Panc1 (cell line): ENCODE results near the gene PARS2. TPM values are rescaled to one million over a fixed set of nuclear protein-coding genes. Genes with fewer than 3 reads are reported as not detected.

Experiments used
- ATAC-seq: fragments of 200-7000 bp; cut with Tn5 transposase; 2 replicates; pipeline ENCODE4 v1.9.1; 2020; ENCODE audit warnings: mild to moderate bottlenecking, moderate library complexity
- BruUV-seq: library from RNA; stranded (reverse); fragments of 400-500 nt; replicated peaks from 2 replicates; lab custom pipeline; 2021; lab: Mats Ljungman, UMichigan
- CTCF ChIA-PET: fragments of 300-600 bp; sonication (Branson Sonifier 250); formaldehyde crosslinking; loops from one replicate; lab custom pipeline; 2022; ENCODE audit warnings: antibody characterized with exemption; lab: Charles Lee
- POLR2A ChIA-PET: fragments of 300-600 bp; sonication (Branson Sonifier 250); formaldehyde crosslinking; loops from one replicate; lab custom pipeline; 2022; ENCODE audit warnings: antibody characterized with exemption; lab: Charles Lee
- DNase-seq: peaks from one replicate; pipeline ENCODE4 v3.0.0-alpha.2; 2010; ENCODE audit warnings: low read depth, low spot score
- H3K27ac ChIP-seq: 2 replicates; pipeline ENCODE4 v1.5.1; 2011; ENCODE audit warnings: mild to moderate bottlenecking, low read length, inconsistent platforms
- H3K27me3 ChIP-seq: fragments of 200-500 bp; sonication (Bioruptor generic); 2 replicates; pipeline ENCODE4 v1.6.0; 2014; ENCODE audit warnings: low read length, inconsistent platforms; ENCODE audit not compliant: control insufficient read depth, insufficient read depth
- H3K36me3 ChIP-seq: fragments of 200-500 bp; sonication (Bioruptor generic); 2 replicates; pipeline ENCODE4 v1.5.1; 2014; ENCODE audit warnings: inconsistent platforms, mild to moderate bottlenecking, low read length, moderate library complexity; ENCODE audit not compliant: control insufficient read depth, insufficient read depth
- H3K4me1 ChIP-seq: 2 replicates; pipeline ENCODE4 v1.5.1; 2011; ENCODE audit warnings: inconsistent platforms, mild to moderate bottlenecking, low read length, moderate library complexity; ENCODE audit not compliant: control insufficient read depth, insufficient read depth
- H3K4me3 ChIP-seq, 2 experiments: 2 replicates each; pipeline ENCODE4 v1.5.1; 2011 to 2012; ENCODE audit warnings: low read depth in 2 of 2, low read length in 2 of 2, mild to moderate bottlenecking in 2 of 2, inconsistent platforms in 1 of 2, moderate library complexity in 1 of 2
- H3K9me3 ChIP-seq: fragments of 200-500 bp; sonication (Bioruptor generic); 2 replicates; pipeline ENCODE4 v1.5.1; 2014; ENCODE audit warnings: low read depth, mild to moderate bottlenecking, inconsistent platforms, low read length, moderate library complexity; ENCODE audit not compliant: control insufficient read depth, insufficient read depth
- POLR2AphosphoS5 ChIP-seq: IDR thresholded peaks from 2 replicates; pipeline ENCODE4 v1.6.1; 2012; ENCODE audit warnings: mild to moderate bottlenecking, low read depth, low read length, moderate library complexity
- SIN3A ChIP-seq: IDR thresholded peaks from 2 replicates; pipeline ENCODE4 v1.6.1; 2012; ENCODE audit warnings: low read depth, mild to moderate bottlenecking, low read length, moderate library complexity, borderline replicate concordance; ENCODE audit not compliant: insufficient read depth
- TCF7L2 ChIP-seq: IDR thresholded peaks from 2 replicates; pipeline ENCODE4 v1.6.1; 2011; ENCODE audit warnings: mild to moderate bottlenecking, low read depth, low read length, inconsistent platforms
- in situ Hi-C: cut with HindIII; loops from 2 replicates; pipeline ENCODE4 v1.10.0; 2016; ENCODE audit warnings: low sequenced_read_pairs, low pct_unique_long_range_greater_than_20kb
- intact Hi-C: fragments of 100-400 bp; cut with micrococcal nuclease; formaldehyde crosslinking; loops from one replicate; pipeline ENCODE4 v1.10.0; 2022; ENCODE audit not compliant: unreplicated experiment
- total RNA-seq: library from RNA; stranded (reverse); gene quantifications from one replicate; pipeline ENCODE4 v1.2.1, GENCODE V29; 2021; ENCODE audit not compliant: unreplicated experiment
- TF ChIP-seq, protein P1 (sequence below): fragments of 450-650 bp; IDR thresholded peaks from 2 replicates; pipeline ENCODE4 v1.5.1; 2017; ENCODE audit warnings: mild to moderate bottlenecking
- TF ChIP-seq, protein P2 (sequence below), 2 experiments: IDR thresholded peaks; 2 replicates each; pipeline ENCODE4 v1.6.1; 2011 to 2012; ENCODE audit warnings: low read depth in 2 of 2, control low read depth in 1 of 2, low read length in 1 of 2, mild to moderate bottlenecking in 1 of 2, moderate library complexity in 1 of 2; ENCODE audit not compliant: insufficient read depth in 1 of 2

PARS2 gene
- total RNA-seq, 1 experiment from 2014 or later = 4.4 TPM

GRCh38 chr1:54710434-54710833, 53.9 kb downstream of the PARS2 start:
- no peak for ATAC-seq
- Histone ChIP-seq H3K4me1 (0 out of 2 replicates have a peak, but pooled peaks cover 5% of the 10 kb centered on the region), H3K27me3 (peaks cover 5% of the 10 kb centered on the region), H3K27ac (no peak overlapping the region), H3K36me3 (no peaks in the 10 kb centered on the region), H3K9me3 (no peaks in the 10 kb centered on the region), H3K4me3 (no peak overlapping the region)
- TF ChIP-seq, protein P1, sequence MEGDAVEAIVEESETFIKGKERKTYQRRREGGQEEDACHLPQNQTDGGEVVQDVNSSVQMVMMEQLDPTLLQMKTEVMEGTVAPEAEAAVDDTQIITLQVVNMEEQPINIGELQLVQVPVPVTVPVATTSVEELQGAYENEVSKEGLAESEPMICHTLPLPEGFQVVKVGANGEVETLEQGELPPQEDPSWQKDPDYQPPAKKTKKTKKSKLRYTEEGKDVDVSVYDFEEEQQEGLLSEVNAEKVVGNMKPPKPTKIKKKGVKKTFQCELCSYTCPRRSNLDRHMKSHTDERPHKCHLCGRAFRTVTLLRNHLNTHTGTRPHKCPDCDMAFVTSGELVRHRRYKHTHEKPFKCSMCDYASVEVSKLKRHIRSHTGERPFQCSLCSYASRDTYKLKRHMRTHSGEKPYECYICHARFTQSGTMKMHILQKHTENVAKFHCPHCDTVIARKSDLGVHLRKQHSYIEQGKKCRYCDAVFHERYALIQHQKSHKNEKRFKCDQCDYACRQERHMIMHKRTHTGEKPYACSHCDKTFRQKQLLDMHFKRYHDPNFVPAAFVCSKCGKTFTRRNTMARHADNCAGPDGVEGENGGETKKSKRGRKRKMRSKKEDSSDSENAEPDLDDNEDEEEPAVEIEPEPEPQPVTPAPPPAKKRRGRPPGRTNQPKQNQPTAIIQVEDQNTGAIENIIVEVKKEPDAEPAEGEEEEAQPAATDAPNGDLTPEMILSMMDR = no peak
- TF ChIP-seq SIN3A = no peak
- TF ChIP-seq, protein P2, sequence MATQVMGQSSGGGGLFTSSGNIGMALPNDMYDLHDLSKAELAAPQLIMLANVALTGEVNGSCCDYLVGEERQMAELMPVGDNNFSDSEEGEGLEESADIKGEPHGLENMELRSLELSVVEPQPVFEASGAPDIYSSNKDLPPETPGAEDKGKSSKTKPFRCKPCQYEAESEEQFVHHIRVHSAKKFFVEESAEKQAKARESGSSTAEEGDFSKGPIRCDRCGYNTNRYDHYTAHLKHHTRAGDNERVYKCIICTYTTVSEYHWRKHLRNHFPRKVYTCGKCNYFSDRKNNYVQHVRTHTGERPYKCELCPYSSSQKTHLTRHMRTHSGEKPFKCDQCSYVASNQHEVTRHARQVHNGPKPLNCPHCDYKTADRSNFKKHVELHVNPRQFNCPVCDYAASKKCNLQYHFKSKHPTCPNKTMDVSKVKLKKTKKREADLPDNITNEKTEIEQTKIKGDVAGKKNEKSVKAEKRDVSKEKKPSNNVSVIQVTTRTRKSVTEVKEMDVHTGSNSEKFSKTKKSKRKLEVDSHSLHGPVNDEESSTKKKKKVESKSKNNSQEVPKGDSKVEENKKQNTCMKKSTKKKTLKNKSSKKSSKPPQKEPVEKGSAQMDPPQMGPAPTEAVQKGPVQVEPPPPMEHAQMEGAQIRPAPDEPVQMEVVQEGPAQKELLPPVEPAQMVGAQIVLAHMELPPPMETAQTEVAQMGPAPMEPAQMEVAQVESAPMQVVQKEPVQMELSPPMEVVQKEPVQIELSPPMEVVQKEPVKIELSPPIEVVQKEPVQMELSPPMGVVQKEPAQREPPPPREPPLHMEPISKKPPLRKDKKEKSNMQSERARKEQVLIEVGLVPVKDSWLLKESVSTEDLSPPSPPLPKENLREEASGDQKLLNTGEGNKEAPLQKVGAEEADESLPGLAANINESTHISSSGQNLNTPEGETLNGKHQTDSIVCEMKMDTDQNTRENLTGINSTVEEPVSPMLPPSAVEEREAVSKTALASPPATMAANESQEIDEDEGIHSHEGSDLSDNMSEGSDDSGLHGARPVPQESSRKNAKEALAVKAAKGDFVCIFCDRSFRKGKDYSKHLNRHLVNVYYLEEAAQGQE (IDR thresholded peaks at IDR 0.05; ENCODE audit: insufficient read depth in 1 of 2, low read depth in 2 of 2, low read length in 1 of 2) = no peak
- no peak for TF ChIP-seq POLR2AphosphoS5
- TF ChIP-seq TCF7L2 = no peak
- ChIA-PET CTCF (no interaction called here), POLR2A (no interaction called here)
- no TSS peak for BruUV-seq
- in situ Hi-C loops (no loop called here), intact Hi-C loops (no loop called here)
- DNase-seq = no peak

DNA sequence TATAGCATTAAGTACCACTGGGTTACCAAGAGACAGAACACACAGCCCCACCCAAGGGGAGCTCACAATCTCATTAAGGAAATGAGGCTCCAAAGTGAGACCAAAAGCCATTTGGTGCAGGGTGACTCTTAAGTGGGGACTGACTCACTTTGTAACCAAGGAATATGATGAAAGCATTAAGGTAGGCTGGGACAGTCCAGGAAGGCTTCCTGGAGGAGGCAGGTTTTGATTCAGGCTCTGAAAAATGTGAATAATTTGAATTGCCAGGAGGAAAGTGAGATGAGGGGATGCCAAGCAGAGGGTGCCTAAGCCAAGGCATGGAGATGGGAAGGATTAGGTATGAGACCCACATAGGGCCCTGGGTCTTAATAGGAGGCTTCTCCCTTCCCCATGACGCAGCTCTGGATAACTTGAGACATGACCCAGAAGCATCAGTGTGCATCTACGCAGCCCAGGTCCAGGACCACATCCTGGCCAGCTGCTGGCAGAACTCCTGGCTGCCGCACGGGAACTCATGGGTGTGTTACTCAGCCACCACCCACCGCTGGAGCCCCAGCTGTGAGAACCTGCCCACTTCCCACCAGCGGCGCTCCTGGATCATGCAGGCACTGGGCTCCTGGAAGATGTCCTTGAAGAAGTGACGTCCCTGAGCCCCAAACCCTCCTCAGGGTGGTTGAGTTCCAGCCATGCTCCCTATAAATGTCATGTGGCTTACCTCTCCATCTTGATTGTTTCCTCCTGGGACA, 54.6 kb downstream of the PARS2 start:
- H3K4me3 ChIP-seq = no peak overlapping the region
- in situ Hi-C loops = no loop called here
- no peaks in the 10 kb centered on the region for H3K9me3 ChIP-seq
- POLR2A ChIA-PET = no interaction called here
- H3K36me3 ChIP-seq = no peaks in the 10 kb centered on the region
- peaks cover 5% of the 10 kb centered on the region for H3K27me3 ChIP-seq
- TF ChIP-seq, protein P1 = no peak
- no peak for TF ChIP-seq TCF7L2
- TF ChIP-seq POLR2AphosphoS5 = no peak
- TF ChIP-seq, protein P2 (IDR thresholded peaks at IDR 0.05; ENCODE audit: insufficient read depth in 1 of 2, low read depth in 2 of 2, low read length in 1 of 2) = no peak
- no peak for TF ChIP-seq SIN3A
- no peak for DNase-seq
- H3K27ac ChIP-seq = no peak overlapping the region
- intact Hi-C loops = no loop called here
- ATAC-seq = no peak
- CTCF ChIA-PET = no interaction called here
- BruUV-seq = no TSS peak
- H3K4me1 ChIP-seq = no peaks in the 10 kb centered on the region
